Activated gamma-delta T cell treated with Interleukin-2 at 50 U/mL for 16 hours (primary cell): ENCODE measurements around the gene MTA3.

ENCODE experiments used
- DNase-seq: peaks from one replicate; pipeline ENCODE4 v3.0.0-alpha.2; 2020

The MTA3 gene

GRCh38 chr2:42765686-42766085 lies 197.3 kb downstream of the MTA3 start:
- no peak for DNase-seq

GRCh38 chr2:42767080-42767898 lies 198.9 kb downstream of the MTA3 start:
- DNase-seq: no peak

- DNase-seq: no peak
Measured at GRCh38 chr2:42767899-42768705, 199.7 kb downstream of the MTA3 start.

- DNase-seq: no peak
Measured at GRCh38 chr2:42768706-42769256, 200.3 kb downstream of the MTA3 start.

GRCh38 chr2:42769583-42770287 lies 201.3 kb downstream of the MTA3 start:
- DNase-seq: no peak

GRCh38 chr2:42770288-42771131 lies 202.1 kb downstream of the MTA3 start:
- DNase-seq: no peak

- DNase-seq: no peak
Measured at GRCh38 chr2:42771546-42772153, 203.2 kb downstream of the MTA3 start.

- no peak for DNase-seq
Measured at GRCh38 chr2:42775186-42775585, 206.8 kb downstream of the MTA3 start.

- no peak for DNase-seq
Measured at GRCh38 chr2:42775810-42776209, 207.4 kb downstream of the MTA3 start.

GRCh38 chr2:42777883-42778805 lies 209.7 kb downstream of the MTA3 start:
- DNase-seq: no peak

- DNase-seq: no peak
Measured at GRCh38 chr2:42781181-42781580, 212.7 kb downstream of the MTA3 start.

GRCh38 chr2:42783511-42783910 lies 215.1 kb downstream of the MTA3 start:
- DNase-seq: no peak

GRCh38 chr2:42784204-42784880 lies 215.9 kb downstream of the MTA3 start:
- DNase-seq: no peak

GRCh38 chr2:42786561-42787345 lies 218.3 kb downstream of the MTA3 start:
- DNase-seq: no peak

- no peak for DNase-seq
Measured at GRCh38 chr2:42787424-42787787, 219.0 kb downstream of the MTA3 start.

GRCh38 chr2:42787788-42788477 lies 219.5 kb downstream of the MTA3 start:
- DNase-seq: no peak

- no peak for DNase-seq
Measured at GRCh38 chr2:42788478-42788793, 220.0 kb downstream of the MTA3 start.

- DNase-seq: no peak
Measured at GRCh38 chr2:42788882-42789281, 220.4 kb downstream of the MTA3 start.

- DNase-seq: no peak
Measured at GRCh38 chr2:42789751-42790150, 221.3 kb downstream of the MTA3 start.
